Tibial nerve (tissue), 4 donors: ENCODE results near the gene ARPP21.

Experiments used
- EP300 ChIP-seq, 2 donors: sonication (generic); formaldehyde crosslinking; IDR thresholded peaks; one replicate each; pipeline ENCODE4 v1.6.1; 2017; ENCODE audit warnings: antibody characterized with exemption in 2 of 2, mild to moderate bottlenecking in 1 of 2
- POLR2A ChIP-seq, 2 donors: fragments of 450-650 bp; IDR thresholded peaks; one replicate each; pipeline ENCODE4 v1.6.1; 2017; ENCODE audit warnings: antibody characterized with exemption in 2 of 2, mild to moderate bottlenecking in 2 of 2, moderate library complexity in 2 of 2
- TF ChIP-seq, protein P1 (sequence below), 5 experiments: fragments of 200-600 bp in 3 of 5; fragments of 450-650 bp in 2 of 5; sonication (generic) in 3 of 5; IDR thresholded peaks; one replicate each; pipeline ENCODE4 v1.5.1; 2016 to 2019; ENCODE audit warnings: antibody characterized with exemption in 5 of 5, mild to moderate bottlenecking in 3 of 5, moderate library complexity in 2 of 5

GRCh38 chr3:35663471-35663870 is 24.1 kb downstream of the ARPP21 start:
- TF ChIP-seq, protein P1, sequence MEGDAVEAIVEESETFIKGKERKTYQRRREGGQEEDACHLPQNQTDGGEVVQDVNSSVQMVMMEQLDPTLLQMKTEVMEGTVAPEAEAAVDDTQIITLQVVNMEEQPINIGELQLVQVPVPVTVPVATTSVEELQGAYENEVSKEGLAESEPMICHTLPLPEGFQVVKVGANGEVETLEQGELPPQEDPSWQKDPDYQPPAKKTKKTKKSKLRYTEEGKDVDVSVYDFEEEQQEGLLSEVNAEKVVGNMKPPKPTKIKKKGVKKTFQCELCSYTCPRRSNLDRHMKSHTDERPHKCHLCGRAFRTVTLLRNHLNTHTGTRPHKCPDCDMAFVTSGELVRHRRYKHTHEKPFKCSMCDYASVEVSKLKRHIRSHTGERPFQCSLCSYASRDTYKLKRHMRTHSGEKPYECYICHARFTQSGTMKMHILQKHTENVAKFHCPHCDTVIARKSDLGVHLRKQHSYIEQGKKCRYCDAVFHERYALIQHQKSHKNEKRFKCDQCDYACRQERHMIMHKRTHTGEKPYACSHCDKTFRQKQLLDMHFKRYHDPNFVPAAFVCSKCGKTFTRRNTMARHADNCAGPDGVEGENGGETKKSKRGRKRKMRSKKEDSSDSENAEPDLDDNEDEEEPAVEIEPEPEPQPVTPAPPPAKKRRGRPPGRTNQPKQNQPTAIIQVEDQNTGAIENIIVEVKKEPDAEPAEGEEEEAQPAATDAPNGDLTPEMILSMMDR (IDR thresholded peaks at IDR 0.05): no peak
- TF ChIP-seq EP300 (IDR thresholded peaks at IDR 0.05) (no peak), POLR2A (IDR thresholded peaks at IDR 0.05) (no peak)
